D721Med (cell line): ENCODE measurements around the gene PCYT1A.
A peak's percentile ranks its signal among the peaks of the same experiment; 100 is the strongest.

Experiments
- DNase-seq: peaks from one replicate; pipeline ENCODE4 v3.0.0; 2011; ENCODE audit warnings: low spot score; ENCODE audit not compliant: insufficient read length
- FAIRE-seq: peaks from 2 replicates; lab custom pipeline; 2011; peaks lifted over from hg19 to GRCh38; lab: Jason Lieb, UNC
- TF ChIP-seq, protein P1 (sequence below): IDR thresholded peaks from 2 replicates; pipeline ENCODE4 v1.5.1; 2012; ENCODE audit warnings: mild to moderate bottlenecking, control low read depth; ENCODE audit not compliant: insufficient read depth; ENCODE audit errors: missing control alignments

Gene PCYT1A

DNA sequence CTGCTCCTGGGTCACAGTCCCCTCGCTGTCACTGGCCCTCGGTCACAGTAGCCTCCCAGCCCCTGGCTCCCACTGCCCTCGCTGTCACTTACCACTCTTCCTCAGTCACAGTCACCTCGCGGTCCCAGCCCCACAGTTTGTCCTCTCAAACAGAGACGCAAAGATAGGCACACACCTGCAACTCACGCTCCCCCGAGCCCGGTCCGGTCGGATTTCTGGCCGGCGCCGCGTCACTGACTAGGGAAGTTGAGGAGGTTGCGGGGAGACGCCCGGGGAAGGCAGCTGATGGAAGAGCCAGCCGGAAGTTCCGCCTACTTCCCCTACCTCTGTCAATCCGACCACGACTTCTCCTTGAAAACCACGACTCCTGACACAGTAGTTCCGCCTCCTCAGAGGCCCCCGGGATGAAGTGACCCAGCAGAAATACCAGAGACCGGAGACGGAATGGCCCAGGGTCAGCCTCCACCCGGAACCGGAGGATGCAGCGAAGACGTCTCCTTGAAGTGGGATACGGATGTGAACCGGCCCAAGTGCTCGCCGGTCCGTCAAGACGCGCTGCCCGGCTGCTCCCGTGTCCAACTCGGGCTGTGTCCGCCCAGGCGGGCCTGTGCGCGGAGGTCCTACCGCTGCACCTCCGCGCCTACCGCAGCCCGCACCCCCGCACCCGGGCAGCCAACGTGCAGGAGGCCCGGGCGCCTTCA, at the start of gene PCYT1A:
PCYT1A (minus strand) TSS at position 287 of the 701 bp plus-strand sequence. CDS start 17,195 bp downstream, outside the sequence.
- no peak for FAIRE-seq
- DNase-seq = peak; percentile 85
- TF ChIP-seq, protein P1, sequence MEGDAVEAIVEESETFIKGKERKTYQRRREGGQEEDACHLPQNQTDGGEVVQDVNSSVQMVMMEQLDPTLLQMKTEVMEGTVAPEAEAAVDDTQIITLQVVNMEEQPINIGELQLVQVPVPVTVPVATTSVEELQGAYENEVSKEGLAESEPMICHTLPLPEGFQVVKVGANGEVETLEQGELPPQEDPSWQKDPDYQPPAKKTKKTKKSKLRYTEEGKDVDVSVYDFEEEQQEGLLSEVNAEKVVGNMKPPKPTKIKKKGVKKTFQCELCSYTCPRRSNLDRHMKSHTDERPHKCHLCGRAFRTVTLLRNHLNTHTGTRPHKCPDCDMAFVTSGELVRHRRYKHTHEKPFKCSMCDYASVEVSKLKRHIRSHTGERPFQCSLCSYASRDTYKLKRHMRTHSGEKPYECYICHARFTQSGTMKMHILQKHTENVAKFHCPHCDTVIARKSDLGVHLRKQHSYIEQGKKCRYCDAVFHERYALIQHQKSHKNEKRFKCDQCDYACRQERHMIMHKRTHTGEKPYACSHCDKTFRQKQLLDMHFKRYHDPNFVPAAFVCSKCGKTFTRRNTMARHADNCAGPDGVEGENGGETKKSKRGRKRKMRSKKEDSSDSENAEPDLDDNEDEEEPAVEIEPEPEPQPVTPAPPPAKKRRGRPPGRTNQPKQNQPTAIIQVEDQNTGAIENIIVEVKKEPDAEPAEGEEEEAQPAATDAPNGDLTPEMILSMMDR = no peak

DNA sequence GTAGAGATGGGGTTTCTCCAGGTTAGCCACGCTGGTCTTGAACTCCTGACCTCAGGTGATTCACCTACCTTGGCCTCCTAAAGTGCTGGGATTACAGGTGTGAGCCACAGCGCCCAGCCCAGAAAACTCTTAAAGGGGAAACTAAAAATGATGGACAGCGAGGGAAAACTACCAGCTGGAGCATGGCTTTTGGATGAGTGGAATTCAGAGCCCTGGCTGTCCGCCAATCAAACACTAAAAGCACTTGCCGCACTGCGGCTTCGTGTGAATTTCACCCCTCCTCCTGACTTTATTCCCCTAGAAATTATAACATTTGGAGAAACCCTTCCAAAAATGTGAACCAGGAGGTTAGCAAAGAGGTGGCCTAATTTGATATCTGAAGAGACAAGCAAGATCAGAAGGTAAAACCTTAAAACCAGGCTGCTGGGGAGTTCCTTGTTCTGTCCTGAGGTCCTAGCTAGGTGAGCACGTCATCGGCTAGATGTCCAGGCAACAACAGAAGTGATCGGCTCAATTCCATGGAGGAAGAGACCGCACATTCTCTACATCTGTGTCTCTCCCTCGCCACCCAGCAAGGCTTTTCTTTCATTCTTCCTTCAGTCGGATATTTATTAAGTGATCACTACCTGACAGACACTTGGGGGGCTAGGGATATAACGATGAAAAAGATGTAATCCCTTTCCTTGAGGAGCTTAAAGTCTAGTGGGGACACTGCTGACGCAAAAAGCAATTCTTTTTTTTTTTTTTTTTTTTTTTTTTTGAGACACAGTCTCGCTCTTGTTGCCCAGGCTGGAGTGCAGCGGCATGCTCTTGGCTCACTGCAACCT, 49.0 kb upstream of the PCYT1A start:
- DNase-seq (no peak), FAIRE-seq (no peak)
- TF ChIP-seq, protein P1 = no peak

DNA sequence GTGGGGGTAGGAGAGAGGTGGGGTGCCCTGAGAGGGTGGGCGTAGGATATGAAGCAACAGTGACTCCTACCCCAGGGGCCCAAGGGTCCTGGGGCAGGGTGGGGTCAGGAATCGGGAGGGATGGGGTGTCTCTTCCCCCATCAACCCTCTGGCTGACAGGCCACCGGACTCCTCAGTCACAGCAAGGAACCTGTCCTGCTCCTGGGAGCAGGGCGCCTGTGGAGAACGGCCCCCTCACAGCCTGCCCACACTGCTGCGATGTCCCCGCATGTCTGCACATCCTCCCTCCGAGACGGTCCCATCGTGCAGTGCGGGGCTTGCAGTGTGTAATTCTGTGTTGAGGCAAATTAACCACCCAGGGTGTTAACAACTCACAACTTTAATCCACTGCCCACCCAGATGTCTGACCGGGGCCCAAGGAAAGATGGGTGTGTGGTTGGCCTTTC, 48.0 kb upstream of the PCYT1A start:
- TF ChIP-seq, protein P1 = no peak
- no peak for FAIRE-seq

DNA sequence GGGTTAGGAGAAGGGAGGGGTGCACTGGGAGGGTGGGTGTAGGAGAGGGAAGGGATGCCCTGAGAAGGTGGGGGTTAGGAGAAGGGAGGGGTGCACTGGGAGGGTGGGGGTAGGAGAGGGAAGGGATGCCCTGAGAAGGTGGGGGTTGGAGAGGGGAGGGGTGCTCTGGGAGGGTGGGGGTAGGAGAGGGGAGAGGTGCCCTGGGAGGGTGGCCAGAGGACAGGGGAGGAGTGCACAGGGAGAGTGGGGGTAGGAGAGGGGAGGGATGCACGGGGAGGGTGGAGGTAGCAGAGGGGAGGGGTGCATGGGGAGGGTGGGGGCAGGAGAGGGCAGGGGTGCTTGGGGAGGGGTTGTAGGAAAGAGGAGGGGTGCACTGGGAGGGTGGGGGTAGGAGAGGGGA, 47.5 kb upstream of the PCYT1A start:
- no peak for FAIRE-seq
- DNase-seq = no peak
- TF ChIP-seq, protein P1 = no peak

More for the DNA sequence above, 48.0 kb upstream of the PCYT1A start:
- DNase-seq = no peak

DNA sequence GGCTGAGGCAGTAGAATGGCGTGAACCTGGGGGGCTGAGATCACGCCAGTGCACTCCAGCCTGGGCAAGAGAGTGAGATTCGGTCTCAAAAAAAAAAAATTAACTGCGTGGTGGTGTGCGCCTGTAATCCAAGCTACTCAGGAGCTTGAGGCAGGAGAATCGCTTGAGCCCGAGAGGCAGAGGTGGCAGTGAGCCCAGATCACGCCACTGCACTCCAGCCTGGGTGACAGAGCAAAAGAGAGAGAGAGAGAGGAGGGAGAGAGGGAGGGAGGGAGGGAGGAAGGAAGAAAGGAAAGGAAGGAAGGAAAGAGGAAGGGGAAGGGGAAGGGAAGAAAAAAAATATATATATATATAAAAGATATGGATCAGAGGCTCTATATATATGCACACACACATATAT, 44.6 kb upstream of the PCYT1A start:
- TF ChIP-seq, protein P1 = no peak
- DNase-seq (no peak), FAIRE-seq (no peak)

DNA sequence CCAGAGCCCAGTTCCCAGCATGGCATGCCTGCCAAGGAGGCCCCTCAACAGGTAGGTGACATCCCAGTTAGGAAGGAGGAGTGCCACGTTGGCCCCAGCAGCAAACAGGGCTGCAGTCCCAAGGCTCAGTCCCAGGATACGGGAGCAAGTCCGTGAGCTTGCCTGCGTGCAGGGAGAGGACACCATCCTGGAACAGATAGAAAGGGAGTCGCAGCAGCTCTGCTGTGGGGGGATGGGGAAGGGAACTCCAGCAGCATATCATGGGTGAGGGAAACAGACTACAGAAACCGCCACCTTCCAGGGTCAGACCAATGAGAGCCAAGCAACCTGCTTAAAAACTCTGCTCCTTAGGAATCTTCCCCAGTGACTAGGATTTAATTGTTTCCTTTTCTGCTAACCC, 39.9 kb upstream of the PCYT1A start:
- FAIRE-seq (no peak), DNase-seq (no peak)
- TF ChIP-seq, protein P1 = no peak

DNA sequence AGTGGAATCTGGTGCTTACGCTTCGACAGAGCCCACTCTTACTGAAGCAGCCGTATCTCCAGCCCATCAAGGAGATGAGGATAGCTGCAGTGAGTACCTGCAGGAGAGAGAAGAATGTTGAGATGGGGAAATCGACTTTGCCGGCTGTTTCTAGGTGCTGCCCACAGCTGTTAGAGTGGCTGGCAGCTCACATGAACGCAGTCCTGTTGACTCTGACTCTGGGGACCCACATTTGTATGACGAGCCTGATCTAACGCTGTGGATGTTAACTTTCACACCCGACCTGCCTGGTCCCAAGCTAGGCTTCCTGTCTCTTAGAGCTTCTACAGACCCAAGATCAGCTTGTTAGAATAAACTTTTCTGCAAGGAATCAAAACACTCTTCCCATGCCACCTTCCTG, 39.4 kb upstream of the PCYT1A start:
- FAIRE-seq = no peak

More for the DNA sequence above, 39.4 kb upstream of the PCYT1A start:
- TF ChIP-seq, protein P1 = no peak
- no peak for DNase-seq
